Measurements from ENCODE around the gene SERF2.
"Not testable (repeated sequence)": the region's sequence is repeated elsewhere in the genome, so short reads cannot be mapped to it uniquely, and the experiment has no call there.

SERF2 gene

DNA sequence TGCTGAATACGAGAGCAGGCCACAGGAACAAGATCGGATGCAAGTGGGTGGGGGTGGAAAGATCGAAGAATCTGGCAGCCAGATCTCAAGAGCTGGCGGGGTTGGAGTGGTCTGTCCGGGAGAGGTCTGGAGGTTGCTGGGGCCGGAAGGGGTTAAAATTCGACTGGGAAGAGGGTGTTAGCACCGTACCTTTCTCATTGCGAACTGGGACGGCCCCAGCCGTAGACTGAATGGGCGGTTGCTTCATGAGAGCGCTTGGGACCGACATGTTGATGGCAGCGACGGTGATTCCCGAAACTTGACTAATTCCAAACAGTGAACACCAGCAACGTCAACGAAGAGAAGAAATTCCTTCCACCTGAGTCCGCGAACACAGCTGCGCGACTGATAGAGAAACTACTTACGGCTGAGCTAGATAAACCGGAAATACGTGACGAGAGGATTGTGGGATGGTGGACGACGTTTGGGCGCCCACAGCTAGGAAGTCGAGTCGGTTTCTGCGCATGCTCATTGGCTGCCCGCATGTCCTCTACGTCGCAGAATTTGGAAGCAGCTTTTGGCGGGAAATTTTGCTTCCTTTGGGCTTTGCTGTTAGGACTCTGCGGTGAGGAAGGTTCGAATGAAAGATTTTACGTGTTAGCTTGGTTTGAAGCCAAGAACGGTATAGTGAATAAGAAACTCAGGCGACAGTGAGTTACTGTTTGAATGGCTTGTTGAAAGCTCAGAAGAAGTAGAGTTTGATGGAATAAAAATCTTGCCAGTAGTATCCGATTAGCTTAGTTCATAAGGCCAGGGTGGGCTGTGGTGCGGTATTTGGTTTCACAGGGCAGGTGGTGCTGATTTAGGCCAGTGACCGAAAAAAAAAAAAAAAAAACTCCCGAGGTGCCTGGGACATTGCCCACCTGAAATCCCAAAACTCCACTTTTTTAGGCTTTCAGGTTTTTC is 32.5 kb downstream of the SERF2 start, which contains the start of gene MFAP1:
MFAP1 (minus strand) TSS at position 389 of the 945 bp plus-strand sequence; CDS start at position 268, 121 bp downstream.
- peak; percentile 99 for DNase-seq (ENCODE audit: low read depth)
- TF ChIP-seq, protein P1, sequence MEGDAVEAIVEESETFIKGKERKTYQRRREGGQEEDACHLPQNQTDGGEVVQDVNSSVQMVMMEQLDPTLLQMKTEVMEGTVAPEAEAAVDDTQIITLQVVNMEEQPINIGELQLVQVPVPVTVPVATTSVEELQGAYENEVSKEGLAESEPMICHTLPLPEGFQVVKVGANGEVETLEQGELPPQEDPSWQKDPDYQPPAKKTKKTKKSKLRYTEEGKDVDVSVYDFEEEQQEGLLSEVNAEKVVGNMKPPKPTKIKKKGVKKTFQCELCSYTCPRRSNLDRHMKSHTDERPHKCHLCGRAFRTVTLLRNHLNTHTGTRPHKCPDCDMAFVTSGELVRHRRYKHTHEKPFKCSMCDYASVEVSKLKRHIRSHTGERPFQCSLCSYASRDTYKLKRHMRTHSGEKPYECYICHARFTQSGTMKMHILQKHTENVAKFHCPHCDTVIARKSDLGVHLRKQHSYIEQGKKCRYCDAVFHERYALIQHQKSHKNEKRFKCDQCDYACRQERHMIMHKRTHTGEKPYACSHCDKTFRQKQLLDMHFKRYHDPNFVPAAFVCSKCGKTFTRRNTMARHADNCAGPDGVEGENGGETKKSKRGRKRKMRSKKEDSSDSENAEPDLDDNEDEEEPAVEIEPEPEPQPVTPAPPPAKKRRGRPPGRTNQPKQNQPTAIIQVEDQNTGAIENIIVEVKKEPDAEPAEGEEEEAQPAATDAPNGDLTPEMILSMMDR (IDR thresholded peaks at IDR 0.05; ENCODE audit: insufficient read depth, low read depth, low read length, missing control alignments), result no peak

DNA sequence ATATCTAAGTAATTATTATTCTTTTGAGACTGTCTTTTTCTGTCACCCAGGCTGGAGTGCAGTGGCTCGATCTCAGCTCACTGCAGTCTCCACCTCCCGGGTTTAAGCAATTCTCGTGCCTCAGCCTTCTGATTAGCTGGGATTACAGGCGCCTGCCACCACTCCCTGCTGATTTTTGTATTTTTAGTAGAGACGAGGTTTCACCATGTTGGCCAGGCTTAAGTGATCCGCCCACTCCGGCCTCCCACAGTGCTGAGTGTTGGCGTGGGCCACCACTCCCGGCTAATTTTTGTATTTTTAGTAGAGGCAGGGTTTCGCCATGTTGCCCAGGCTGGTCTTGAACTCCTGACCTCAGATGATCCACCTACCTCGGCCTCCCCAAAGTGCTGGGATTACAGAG is 33.2 kb downstream of the SERF2 start:
- DNase-seq (ENCODE audit: low read depth); H3K4me3 ChIP-seq (ENCODE audit: low read length): not testable (repeated sequence)

More for the DNA sequence above, 32.5 kb downstream of the SERF2 start, which contains the start of gene MFAP1:
- H3K4me3 ChIP-seq (ENCODE audit: low read length), result peak within 1 kb of the TSS; percentile 97

DNA sequence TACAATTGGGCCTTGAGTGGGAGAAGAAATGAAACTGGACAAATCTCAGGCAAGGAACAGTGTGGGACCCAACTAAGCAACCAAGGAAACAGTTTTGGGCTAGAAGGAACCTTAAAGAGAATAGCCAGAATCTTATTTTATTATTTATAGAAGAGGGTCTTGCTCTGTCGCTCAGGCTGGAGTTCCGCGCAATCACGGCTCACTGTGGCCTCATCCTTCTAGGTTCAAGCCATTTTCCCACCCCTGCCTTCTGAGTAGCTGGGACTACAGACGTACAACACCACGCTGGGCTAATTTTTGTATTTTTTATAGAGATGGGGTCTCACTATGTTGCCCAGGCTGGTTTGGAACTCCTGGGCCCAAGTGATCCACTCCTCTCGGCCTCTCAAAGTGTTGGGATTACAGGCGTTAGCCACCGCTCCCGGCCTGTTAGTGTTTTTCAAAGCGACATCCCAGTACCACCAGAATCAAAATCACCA is 33.9 kb downstream of the SERF2 start:
- no peak for DNase-seq (ENCODE audit: low read depth)
- H3K4me3 ChIP-seq (ENCODE audit: low read length), result peak overlapping the region; percentile 57
- TF ChIP-seq, protein P1 (IDR thresholded peaks at IDR 0.05; ENCODE audit: insufficient read depth, low read depth, low read length, missing control alignments), result no peak

DNA sequence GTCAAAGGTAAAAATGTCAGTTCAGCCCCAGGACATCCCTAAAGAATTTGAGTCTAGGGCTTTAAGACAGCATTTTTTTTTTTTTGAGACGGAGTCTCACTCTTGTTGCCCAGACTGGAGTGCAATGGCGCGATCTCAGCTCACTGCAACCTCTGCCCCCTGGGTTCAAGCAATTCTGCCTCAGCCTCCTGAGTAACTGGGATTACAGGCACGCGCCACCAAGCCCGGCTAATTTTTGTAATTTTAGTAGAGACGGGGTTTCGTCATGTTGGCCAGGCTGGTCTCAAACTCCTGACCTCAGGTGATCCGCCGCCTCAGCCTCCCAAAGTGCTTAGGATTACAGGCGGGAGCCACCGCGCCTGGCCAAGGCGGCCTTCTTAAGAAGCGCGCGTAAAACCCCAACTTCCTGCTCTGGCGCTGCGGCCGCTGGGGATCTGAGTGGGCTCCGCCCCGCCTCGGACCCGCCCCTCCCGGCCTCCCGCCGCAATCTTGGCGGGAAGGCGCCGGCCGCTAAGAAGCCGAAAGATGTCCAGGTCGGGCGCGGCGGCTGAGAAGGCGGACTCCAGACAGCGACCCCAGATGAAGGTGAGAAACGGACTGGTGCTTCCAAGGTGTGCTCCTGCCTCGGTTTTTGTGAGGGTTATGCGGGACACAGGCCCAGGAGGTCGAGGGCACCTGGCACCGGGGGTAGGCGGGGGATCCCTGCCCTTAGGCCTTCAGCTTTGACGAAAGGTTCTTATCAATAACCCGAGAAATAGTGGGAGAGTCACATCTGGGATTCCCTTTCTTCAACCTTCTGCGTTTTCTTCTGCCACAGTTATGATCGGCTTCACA is 34.6 kb downstream of the SERF2 start, which contains the start of gene WDR76:
WDR76 (plus strand) TSS at position 495 of the 834 bp plus-strand sequence; CDS start at position 526, 31 bp downstream.
- TF ChIP-seq, protein P1 (IDR thresholded peaks at IDR 0.05; ENCODE audit: insufficient read depth, low read depth, low read length, missing control alignments), result no peak
- peak within 1 kb of the TSS; percentile 57 for H3K4me3 ChIP-seq (ENCODE audit: low read length)
- peak; percentile 86 for DNase-seq (ENCODE audit: low read depth)

DNA sequence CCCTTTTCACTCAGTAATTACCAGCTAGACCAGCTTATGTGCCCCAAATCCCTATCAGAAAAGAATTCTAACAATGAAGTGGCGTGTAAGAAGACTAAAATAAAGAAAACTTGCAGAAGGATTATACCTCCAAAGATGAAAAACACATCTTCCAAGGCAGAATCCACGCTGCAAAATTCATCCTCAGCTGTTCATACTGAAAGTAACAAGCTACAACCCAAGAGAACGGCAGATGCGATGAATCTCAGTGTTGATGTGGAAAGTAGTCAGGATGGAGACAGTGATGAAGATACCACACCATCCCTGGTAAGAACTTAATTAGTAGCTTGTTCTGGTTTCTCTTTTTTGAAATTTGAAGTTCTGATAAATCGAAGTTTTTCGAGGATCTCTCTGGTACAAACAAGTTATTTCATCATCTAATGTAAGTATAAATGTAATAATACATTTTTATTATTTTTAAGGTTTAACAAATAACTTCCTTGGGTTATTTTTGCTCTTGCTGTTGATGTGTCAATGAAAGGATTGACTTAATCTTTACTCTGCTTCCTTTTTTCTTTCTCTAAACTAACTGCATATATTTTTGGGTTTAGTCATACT is 36.0 kb downstream of the SERF2 start:
- TF ChIP-seq, protein P1 (IDR thresholded peaks at IDR 0.05; ENCODE audit: insufficient read depth, low read depth, low read length, missing control alignments), result no peak
- DNase-seq (ENCODE audit: low read depth), result no peak

DNA sequence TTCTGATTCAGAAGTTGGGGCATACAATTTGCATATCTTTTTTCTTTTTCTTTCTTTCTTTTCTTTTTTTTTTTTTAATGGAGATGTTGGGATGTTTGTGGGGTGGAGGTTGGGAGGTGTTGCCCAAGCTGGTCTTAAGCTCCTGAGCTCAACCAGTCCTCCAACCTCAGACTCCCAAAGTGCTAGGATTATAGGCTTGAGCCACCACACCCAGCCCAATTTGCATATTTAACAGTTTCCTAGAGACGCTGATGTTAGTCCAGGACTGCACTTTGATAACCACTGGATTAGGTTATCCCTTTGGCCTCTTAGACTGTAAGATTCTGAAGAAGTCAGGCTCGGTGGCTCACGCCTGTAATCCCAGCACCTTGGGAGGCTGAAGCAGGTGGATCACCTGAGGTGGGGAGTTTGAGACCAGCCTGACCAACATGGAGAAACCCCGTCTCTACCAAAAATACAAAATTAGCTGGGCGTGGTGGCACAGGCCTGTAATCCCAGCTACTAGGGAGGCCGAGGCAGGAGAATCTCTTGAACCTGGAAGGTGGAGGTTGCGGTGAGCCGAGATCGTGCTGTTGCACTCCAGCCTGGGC is 37.9 kb downstream of the SERF2 start:
- not testable (repeated sequence) for DNase-seq (ENCODE audit: low read depth); H3K4me3 ChIP-seq (ENCODE audit: low read length)

More for the DNA sequence above, 36.0 kb downstream of the SERF2 start:
- H3K4me3 ChIP-seq (ENCODE audit: low read length), result no peak overlapping the region

DNA sequence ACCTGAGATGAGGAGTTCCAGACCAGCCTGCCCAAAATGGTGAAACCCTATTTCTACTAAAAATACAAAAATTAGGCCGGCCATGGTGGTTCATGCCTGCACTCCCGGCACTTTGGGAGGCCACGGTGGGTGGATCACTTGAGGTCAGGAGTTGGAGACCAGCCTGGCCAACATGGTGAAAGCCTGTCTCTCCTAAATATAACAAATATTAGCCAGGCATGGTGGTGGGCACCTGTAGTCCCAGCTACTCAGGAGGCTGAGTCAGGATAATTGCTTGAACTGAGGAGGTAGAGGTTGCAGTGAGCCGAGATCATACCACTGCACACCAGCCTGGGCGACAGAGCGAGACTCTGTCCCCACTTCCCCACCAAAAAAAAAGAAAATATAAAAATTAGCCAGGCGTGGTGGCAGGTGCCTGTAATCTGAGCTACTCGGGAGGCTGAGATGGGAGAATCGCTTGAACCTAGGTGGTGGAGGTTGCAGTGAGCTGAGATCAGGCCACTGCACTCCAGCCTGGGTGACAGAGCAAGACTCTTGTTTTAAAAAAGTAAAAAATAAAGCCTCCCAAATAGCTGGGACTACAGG is 38.7 kb downstream of the SERF2 start:
- H3K4me3 ChIP-seq (ENCODE audit: low read length); DNase-seq (ENCODE audit: low read depth): not testable (repeated sequence)

DNA sequence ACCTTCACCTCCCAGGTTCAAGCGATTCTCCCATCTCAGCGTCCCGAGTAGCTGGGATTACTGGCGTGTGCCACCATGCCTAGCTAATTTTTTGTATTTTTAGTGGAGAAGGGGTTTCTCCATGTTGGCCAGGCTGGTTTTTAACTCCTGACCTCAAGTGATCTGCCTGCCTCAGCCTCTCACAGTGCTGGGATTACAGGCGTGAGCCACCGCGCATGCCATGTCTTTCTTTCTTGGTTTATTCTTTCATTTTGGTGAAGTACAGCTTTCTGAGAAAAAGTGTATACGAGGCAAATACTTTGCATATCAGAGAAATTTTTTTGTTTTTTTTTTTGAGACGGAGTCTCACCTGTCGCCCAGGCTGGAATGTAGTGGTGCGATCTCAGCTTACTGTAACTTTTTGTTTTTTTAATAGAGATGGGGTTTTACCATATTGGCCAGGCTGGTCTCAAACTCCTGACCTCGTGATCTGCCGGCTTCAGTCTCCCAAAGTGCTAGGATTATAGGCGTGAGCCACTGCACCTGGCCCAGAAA is 39.5 kb downstream of the SERF2 start:
- DNase-seq (ENCODE audit: low read depth); H3K4me3 ChIP-seq (ENCODE audit: low read length): not testable (repeated sequence)

DNA sequence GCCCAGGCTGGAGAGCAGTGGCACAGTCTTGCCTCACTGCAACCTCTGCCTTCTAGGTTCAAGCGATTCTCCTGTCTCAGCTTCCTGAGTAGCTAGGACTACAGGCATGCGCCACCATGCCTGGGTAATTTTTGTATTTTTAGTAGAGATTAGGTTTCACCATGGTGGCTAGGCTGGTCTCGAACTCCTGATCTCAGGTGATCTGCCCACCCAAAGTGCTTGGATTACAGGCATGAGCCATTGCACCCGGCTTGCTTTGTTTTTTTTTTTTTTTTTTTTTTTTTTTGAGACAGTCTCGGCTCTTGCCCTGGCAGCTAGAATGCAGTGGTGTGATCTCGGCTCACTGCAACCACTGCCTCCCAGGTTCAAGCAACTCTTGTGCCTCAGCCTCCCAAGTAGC is 40.4 kb downstream of the SERF2 start:
- not testable (repeated sequence) for DNase-seq (ENCODE audit: low read depth); H3K4me3 ChIP-seq (ENCODE audit: low read length)

Data from epithelial cell of esophagus (primary cell).